Adrenal gland (tissue), 5 donors: ENCODE measurements around the gene PDGFD.

Experiments
- CTCF ChIP-seq, 6 experiments: fragments of 450-650 bp in 4 of 6; fragments of 200-600 bp in 2 of 6; sonication (generic) in 1 of 6; IDR thresholded peaks; 1 replicate in 5 of 6; 2 replicates in 1 of 6; pipeline versions ENCODE4 v1.5.1 to v1.8.0; 2016 to 2021; ENCODE audit warnings: antibody characterized with exemption in 6 of 6, mild to moderate bottlenecking in 2 of 6, moderate library complexity in 1 of 6
- POLR2A ChIP-seq, 2 donors: fragments of 450-650 bp; IDR thresholded peaks; one replicate each; pipeline ENCODE4 v1.6.1; 2017; ENCODE audit warnings: antibody characterized with exemption in 2 of 2, mild to moderate bottlenecking in 2 of 2, moderate library complexity in 1 of 2
- donor health status: DM: no; HTN: no; CAD: no.

DNA sequence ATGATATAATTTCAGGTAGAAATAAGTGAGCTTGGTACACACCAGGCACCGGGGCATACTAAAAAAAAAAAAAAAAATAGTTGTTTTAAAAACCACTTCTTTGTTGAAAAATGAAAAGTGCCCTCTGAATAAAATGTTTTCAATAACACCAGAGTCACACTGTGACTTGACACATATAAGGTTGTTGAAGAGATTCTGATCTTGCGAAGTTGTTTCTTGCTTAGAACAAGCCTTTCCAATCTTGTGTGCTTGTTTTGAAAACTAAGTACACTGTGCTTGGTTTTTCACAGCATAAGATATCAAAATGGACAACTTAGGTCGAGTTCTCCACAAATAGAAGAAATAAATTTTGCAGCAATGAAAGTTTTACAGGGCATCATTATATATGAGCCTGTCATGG lies 17.0 kb downstream of the PDGFD start:
- TF ChIP-seq CTCF (IDR thresholded peaks at IDR 0.05) (no peak), POLR2A (IDR thresholded peaks at IDR 0.05) (no peak)
